ENCODE measurements around the gene GPX1.
"Not testable (repeated sequence)": the region's sequence is repeated elsewhere in the genome, so short reads cannot be mapped to it uniquely, and the experiment has no call there.

The GPX1 gene

DNA sequence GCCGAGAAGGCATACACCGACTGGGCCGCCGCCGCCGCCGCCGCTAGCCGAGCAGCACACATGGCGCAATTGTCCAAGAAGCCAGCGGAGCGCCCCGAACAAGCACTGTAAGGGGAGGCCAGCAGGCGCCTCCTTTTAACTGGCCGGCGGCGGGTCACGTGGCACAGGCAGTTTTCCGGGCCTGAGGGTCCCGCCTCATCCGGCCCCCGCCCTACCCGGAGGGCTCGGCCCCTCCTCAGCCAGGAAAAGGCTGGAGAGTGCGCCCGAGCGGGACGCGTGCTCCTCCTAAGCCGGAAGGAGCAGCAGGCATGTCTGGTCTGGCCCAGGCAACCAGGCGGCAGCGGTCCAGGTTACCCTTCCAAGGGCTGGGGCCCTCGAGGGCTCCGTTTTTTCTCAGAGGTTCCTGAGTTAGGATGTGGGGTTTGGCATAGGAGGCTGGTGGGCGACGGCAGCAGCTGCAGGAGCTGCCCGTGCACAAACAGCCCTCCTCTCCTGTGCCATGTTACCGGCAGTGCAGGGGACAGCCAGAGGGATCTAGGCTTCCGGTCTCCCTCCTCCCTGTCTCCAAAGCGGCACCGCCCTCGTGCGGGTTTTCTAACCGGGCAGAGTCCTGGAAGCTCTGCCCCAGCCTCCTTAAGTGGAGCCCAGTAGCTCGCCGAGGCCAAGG is at the start of gene GPX1:
TSS of gene GPX1 (minus strand) at position 137 of the 667 bp plus-strand sequence. CDS start at position 62, 75 bp downstream.
- peak; percentile 89 for DNase-seq (ENCODE audit: low spot score)

DNA sequence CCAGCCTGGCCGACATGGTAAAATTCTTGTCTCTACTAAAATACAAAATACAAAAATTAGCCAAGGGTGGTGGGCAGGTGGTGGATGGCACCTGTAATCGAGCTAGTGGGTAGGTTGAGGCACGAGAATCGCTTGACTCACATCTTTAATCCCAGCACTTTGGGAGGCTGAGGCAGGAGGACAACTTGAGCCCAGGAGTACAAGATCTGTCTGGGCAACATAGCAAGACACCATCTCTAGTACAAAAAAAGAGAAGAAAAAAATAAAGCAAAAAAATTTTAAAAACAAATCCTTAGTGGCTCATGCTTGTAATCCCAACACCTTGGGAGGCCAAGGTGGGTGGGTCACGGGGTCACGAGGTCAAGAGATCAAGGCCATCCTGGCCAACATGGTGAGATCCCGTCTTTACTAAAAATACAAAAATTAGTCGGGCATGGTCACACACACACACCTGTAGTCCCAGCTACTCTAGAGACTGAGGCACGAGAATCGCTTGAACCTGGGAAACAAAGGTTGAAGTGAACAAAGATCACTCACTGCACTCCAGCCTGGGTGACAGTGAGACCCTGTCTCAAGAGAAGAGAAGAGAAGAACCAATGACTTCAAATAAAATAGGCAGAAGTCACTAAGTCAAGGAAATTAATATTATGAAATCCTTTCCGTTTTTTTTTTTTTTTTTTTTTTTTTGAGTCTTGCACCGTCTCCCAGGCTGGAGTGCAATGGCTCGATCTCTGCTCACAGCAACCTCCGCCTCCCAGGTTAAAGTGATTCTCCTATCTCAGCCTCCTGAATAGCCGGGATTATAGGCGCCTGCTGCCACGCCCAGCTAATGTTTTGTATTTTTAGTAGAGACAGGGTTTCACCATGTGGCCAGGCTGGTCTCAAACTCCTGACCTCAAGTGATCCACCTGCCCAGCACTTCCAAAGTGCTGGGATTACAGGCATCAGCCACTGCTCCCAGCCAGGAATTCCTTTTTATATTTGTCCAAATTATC is 48.7 kb upstream of the GPX1 start:
- no peak for DNase-seq (ENCODE audit: low spot score)

DNA sequence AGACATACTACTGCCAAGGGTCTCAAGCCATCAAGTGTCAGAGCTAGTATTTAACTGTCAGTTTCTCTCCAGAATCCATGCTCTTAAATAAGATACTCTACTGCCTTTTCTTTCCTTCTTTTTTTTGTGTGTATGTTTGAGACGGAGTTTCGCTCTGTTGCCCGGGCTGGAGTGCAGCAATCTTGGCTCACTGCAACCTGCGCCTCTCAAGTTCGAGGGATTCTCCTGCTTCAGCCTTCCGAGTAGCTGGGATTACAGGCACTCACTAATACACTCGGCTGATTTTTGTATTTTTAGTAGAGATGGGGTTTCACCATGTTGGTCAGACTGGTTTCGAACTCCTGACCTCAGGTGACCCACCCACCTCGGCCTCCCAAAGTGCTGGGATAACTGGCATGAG is 47.4 kb upstream of the GPX1 start:
- not testable (repeated sequence) for DNase-seq (ENCODE audit: low spot score)

DNA sequence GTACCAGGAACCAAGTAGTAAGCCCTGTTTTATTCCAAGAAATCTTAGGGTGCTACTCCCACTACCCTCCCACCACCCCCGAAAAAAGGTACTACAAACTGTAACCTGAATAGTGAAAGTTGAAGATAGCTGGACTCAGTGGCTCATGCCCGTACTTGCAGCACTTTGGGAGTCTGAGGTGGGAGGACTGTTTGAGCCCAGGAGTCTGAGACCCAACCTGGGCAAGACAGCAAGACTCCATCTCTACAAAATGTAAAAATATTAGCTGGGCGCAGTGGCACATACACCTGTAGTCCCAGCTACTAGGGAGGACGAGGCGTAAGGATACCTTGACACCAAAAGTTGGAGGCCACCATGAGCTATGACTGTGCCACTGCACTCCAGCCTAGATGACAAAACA is 45.7 kb upstream of the GPX1 start:
- DNase-seq (ENCODE audit: low spot score), result no peak

DNA sequence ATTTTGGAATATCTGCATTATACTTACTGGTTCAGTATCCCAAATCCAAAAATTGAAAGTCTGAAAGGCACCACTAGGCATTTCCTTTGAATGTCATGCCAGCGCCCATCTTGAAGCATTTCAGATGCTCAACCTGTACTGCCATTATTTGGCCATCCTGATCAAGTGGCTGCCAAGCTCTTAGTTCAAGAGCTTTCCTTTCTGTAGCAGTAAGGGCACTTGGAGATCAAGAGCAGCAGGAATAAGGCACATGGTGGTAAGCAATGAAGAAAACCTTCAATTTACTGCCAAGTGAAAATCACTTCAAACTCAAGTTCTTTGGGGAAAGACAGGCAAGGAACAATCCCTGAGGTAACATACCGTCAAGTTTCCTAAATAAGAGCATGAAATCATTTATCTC is 43.6 kb upstream of the GPX1 start:
- no peak for DNase-seq (ENCODE audit: low spot score)

DNA sequence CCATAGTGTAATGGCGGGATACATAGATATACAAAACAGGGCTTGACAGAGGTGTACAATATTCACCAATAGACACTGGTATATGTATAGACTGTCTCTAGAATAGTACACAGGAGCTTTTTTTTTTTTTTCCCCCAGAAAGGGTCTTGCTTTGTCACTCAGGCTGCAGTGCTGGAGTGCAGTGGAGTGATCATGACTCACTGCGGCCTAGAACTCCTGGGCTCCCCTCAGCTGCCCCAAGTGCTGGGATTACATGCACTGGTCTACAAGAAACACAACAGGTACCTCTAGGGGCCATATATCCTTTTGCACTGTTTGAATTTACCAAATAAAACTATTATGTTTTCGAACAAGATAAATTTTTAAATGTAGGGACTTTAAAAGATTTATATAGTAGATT is 41.3 kb upstream of the GPX1 start:
- no peak for DNase-seq (ENCODE audit: low spot score)

DNA sequence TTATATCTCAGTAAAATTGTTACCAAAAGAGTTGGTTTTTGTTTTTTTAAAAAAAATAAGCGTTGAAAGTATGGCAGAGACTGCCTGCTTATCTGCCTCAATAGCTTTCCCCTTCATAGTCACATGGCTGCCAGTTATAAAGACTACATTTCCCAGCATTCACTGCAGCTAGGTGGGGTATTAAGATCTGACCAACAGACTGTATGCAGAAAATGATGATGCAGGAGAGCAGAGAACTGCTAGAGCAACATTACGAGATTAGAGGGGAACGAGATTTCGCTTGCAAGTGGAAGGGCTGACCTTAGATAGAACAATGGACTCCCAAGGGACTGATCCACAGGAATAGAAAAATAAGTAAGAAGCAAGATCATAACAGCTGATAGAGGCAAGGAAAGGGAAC is 39.3 kb upstream of the GPX1 start:
- peak; percentile 32 for DNase-seq (ENCODE audit: low spot score)

DNA sequence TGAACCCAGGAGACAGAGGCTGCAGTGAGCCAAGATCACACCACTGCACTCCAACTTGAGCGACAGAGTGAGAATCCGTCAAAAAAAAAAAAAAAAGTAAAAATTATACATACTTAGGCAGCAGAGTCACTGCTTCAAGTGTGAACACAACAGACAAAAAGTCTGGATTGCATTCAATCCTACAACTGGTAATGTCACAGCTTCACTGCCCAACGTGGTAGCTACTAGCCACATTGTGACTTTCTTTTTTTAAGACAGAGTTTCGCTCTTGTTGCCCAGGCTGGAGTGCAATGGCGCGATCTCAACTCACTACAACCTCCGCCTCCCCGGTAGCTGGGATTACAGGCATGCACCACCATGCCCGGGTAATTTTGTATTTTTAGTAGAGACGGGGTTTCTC is 33.2 kb upstream of the GPX1 start:
- not testable (repeated sequence) for DNase-seq (ENCODE audit: low spot score)

DNA sequence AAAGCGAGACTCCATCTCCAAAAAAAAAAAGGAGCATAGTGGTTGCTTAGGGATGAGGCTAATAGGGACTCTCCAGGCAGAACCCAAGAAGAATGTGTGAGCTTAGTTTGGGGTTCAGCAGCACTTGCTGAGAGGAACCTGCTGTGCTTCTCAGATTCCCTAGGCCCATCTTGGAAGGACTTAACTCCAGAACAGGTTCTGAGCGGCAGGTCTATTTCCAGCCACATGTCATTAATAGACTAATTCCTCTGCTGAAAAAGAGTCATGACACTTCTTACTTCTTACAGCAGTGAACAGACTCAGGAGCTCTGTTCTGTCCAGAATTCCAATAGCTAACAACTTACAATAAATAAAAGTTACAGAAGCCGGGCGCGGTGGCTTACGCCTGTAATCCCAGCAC is 31.1 kb upstream of the GPX1 start:
- no peak for DNase-seq (ENCODE audit: low spot score)

DNA sequence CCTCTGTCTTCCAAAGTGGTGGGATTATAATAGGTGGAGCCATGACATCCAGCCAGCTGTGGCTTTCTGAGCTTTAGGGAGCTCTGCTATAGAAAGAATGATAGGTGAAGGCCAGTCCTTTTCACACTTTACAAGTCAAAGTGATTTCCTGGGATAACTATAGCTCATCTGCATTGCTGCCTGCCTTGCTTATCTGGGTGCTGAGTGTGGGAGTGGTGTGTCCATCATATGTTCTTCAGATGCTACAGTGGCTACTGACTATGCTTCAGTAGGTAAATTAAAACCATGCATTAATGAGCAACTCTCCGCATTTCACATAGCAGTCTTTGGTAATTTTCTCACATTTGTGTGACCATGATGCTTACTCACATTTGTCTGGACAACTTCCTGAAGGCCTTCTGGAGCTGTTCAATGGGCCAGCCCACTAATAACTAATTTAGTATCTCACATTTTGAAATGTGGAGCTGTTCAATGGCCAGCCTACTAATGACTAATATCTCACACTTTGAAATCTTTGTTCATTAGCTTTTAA is 30.2 kb upstream of the GPX1 start:
- DNase-seq (ENCODE audit: low spot score), result no peak

DNA sequence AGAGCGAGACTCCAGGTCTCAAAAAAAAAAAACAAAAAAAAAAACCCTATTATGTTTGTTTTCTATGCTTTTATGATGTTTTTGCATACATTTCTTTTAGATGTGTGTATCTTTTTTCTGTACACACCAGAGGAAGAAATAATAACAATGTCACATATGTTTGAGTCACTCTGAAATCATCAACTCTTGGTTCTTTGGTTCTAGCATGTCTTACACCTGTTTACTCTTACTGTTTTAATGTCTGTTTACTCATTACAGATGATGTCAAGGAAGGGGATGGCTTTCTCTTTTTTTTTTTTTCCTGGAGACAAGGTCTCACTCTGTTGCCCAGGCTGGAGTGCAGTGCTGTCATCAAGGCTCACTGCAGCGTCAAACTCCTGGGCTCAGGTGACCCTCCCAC is 29.6 kb upstream of the GPX1 start:
- DNase-seq (ENCODE audit: low spot score), result no peak

DNA sequence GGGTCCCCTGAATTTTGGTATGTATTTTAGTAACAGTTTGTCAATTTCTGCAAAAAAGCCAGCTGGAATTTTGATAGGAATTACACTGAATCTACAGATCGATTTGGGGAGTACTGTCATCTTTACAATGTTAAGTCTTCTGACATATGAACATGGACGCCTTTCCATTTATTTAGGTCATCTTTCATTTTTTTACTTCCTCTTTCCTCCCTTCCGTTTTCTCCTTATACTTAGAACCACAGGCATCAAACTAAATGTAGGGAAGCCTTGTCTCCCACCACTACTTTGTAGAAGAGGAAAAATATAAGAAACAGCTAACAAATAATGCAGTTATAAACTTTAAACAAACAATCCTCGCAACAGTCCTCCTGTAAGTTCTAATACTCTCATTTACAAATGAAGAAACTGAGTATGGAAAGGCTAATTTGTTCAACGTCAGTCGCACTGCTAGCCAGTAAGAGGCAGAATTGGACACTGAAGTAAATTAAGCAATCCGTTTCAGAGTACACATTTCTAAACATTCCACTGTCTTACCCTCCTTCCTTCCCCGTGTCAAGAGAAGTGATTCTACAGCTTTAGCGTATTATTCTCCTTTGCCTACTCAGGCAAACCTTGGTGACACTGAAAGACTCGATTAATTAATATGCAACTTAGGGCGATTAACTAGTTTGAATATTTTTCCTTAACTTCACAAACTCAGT is 28.1 kb upstream of the GPX1 start:
- DNase-seq (ENCODE audit: low spot score), result peak; percentile 17

DNA sequence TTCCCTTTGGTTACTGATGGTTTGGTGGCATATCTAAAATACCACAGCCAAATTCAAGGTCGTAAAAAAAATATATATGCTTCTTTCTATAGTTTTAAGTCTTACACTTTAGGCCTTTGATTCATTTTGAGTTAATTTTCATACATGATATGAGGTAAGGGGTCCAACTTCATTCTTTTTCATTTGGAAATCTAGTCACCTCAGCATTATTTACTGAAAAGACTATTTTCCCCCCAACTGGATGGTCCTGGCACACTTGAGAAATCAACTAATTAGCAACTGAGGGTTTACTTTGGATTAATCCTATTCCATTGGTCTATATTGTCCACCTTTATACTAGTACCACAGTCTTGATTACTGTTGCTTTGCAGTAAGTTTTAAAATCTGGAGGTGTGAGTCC is 27.5 kb upstream of the GPX1 start:
- no peak for DNase-seq (ENCODE audit: low spot score)

DNA sequence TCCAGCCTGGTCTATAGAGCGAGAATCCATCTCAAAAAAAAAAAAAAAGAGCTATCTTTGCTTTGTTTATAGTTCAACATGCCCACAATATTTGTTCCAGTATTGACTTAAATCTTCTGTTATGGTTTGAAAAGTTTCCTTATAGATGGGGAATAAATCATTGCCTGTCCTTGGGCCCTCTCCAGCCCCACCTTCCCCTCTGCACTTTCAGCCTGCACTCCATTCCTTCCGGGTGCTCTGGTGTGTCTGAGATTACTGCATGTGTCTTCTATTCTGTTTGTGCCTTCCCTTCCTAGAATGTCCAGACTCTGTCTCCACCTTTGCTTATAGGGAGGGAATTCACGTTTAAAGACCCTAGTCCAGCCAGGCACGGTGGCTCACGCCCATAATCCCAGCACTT is 25.2 kb upstream of the GPX1 start:
- no peak for DNase-seq (ENCODE audit: low spot score)

DNA sequence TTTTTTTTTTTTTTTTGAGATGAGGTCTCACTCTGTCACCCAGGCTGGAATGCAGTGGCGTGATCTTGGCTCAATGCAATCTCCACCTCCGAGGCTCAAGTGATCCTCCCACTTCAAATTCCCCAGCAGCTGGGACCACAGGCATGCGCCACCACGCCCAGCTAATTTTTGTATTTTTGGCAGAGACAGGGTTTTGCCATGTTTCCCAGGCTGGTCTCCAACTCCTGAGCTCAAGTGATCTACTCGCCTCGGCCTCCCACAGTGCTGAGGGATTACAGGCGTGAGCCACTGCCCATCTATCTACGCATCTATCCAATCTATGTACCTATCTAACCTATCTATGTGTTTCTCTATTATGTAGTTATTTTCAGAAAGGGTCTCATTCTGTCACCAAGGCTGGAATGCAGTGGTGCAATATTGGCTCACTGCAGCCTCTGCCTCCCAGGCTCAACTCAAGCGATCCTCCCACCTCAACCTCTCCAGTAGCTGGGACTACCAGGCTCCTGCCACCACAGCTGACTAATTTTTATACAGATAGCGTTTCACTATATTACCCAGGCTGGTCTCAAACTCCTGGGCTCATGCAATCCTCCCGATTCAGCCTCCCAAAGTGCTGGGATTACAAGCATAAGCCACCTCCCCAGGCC is 20.2 kb upstream of the GPX1 start:
- no peak for DNase-seq (ENCODE audit: low spot score)

DNA sequence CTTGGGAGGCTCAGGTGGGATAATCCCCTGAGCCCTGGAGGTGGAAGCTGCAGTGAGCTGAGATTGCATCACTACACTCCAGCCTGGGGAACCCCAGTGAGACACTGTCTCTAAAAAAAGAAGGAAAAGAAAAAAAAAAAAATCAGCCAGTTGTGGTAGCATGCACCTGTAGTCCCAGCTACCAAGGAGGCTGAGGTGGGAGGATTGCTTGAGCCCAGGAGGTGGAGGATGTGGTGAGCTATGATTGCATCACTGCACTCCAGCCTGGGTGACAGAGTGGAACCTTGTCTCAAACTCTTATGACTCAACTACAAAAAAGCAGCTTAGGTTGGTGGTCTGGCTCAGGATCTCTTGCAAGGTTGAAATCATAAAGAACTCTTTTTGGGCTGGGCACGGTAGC is 19.3 kb upstream of the GPX1 start:
- no peak for DNase-seq (ENCODE audit: low spot score)

DNA sequence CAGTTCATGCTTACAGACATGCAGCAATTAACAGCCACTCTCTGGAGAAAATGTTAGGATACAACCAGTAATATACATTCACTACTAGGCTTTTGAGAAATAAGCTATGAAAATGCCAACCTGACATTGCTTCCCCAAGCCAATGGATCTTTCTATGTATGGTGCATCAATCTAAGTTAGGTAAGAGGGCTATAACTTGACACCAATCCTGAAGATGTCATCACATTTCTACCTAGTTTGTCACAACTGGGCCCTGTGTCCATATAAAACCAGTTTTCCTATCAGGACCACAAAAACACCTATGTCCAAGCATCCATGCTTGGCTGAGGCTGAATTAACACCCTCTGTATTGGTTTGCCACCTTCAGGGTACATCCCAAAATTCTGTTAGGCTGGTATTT is 13.8 kb upstream of the GPX1 start:
- no peak for DNase-seq (ENCODE audit: low spot score)

DNA sequence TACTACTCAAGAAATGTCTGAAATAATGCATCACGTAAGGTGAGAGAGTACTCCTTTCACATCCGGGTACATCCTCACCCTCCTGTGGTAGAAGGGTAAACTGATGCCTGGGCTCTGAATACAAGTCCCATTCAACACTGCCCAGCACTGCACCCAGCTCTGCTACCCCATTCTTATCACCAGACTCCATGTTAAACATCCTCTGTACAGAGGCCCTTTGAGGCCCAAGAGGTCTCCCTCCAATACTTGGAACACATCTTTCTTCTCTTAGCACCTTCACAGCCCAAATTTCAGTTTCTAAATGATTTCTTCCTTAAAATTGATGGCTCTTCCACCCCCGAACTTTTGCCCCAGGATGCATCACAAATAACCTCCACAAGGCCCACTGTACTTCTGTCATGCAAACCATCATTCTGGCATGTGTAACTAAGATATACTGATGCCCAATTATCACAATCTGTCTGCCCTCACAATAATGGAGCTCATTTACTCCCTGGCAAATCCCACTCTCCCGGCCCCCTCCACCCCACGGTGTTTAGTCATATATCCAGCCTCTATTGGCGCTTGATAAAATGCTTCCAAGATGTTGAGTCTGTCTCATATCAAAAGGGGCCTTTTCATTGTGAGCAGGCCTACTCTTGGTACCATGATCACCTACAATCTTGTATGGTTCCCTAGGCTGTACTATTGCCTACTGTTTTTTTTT is 12.6 kb upstream of the GPX1 start:
- DNase-seq (ENCODE audit: low spot score), result no peak

DNA sequence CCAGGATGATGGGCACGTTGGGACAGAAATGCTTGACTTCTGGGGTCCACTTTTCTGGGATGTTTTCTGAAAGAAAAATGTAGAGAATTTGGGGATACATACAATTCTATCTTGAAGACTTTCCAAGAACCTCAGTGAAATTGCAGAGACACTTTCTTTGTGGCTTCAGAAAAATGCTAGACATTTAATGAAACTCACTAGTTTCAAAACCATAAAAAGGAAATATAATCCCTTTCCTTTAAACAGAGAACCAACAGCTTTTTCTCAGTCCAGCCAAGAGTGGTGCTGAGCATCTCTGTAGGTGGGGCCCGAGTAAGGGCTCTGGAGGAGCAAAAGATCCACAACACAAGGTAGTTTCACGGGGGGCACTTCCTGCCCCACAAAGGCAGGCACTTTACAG is 4.4 kb upstream of the GPX1 start:
- DNase-seq (ENCODE audit: low spot score), result no peak

DNA sequence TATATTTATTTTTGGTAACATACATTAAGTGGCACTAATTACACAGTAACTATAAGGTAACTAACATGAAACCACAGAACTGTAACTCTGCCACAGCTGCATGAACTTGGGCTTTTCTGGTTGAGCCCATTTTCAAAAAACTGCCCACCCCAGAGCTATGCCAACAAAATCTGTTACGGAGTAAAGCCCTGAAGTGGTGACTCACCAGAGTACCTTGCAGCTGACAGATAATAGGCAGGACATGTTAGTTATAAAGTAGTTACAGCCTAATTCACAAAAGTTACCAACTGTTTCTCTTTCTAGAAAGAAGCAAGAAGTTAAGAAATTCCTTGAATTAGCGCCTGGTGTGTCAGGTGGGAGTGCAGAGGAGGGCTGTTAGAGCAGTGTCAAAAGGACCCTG is 1.5 kb upstream of the GPX1 start:
- DNase-seq (ENCODE audit: low spot score), result no peak

DNA sequence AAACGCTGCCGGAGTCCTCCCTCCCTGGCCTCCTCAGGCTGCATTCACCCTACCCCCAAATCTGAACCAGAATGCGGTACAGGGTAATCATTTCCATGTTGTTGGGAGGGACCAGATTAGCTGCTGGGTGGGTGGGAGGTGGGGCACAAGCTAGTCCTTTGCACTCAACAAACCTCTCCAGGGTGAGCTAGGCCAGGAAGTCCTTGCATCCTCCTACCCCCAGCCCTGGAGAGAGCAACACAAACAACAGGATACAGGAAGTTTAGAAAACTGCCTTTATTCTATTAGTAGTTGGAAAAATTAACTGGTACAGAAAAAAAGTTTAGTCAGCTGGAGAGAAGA is 702 bp upstream of the GPX1 start:
- no peak for DNase-seq (ENCODE audit: low spot score)
